ENCODE results near the gene DAAM1. TPM values are rescaled to one million over a fixed set of nuclear protein-coding genes. Genes with fewer than 3 reads are reported as not detected.
A peak's percentile ranks its signal among the peaks of the same experiment; 100 is the strongest.

Gene DAAM1
- total RNA-seq, 1 experiment from 2014 or later: 13.3 TPM

DNA sequence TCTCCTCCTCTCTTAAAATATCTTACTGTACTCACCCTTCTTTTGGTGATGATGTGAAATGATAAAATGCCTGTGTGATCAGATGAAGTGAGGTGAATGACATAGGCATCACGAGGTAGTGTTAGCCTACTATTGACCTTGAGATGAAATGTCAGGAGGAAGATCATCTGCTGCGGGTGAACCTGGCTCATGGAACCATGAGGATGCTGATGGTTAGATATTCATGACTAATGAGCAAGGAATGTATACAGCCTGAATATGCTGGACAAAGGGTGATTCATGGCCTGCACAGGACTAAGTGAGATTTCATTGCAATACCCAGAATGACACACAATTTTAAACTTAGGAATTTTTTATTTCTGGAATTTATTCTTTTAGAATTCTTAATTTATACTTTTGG, 89.6 kb downstream of the DAAM1 start:
- H3K9me3 ChIP-seq (ENCODE audit: control insufficient read depth, insufficient read depth, low read depth, low read length): no peaks in the 10 kb centered on the region; the same call in 1 of the 2 replicates
- TF ChIP-seq, protein P1, sequence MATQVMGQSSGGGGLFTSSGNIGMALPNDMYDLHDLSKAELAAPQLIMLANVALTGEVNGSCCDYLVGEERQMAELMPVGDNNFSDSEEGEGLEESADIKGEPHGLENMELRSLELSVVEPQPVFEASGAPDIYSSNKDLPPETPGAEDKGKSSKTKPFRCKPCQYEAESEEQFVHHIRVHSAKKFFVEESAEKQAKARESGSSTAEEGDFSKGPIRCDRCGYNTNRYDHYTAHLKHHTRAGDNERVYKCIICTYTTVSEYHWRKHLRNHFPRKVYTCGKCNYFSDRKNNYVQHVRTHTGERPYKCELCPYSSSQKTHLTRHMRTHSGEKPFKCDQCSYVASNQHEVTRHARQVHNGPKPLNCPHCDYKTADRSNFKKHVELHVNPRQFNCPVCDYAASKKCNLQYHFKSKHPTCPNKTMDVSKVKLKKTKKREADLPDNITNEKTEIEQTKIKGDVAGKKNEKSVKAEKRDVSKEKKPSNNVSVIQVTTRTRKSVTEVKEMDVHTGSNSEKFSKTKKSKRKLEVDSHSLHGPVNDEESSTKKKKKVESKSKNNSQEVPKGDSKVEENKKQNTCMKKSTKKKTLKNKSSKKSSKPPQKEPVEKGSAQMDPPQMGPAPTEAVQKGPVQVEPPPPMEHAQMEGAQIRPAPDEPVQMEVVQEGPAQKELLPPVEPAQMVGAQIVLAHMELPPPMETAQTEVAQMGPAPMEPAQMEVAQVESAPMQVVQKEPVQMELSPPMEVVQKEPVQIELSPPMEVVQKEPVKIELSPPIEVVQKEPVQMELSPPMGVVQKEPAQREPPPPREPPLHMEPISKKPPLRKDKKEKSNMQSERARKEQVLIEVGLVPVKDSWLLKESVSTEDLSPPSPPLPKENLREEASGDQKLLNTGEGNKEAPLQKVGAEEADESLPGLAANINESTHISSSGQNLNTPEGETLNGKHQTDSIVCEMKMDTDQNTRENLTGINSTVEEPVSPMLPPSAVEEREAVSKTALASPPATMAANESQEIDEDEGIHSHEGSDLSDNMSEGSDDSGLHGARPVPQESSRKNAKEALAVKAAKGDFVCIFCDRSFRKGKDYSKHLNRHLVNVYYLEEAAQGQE (IDR thresholded peaks at IDR 0.05; ENCODE audit: insufficient read depth in 1 of 2, low read depth in 2 of 2, low read length in 1 of 2): no peak
- no peak for TF ChIP-seq POLR2AphosphoS5 (IDR thresholded peaks at IDR 0.05; ENCODE audit: low read depth, low read length)
- TF ChIP-seq, protein P2, sequence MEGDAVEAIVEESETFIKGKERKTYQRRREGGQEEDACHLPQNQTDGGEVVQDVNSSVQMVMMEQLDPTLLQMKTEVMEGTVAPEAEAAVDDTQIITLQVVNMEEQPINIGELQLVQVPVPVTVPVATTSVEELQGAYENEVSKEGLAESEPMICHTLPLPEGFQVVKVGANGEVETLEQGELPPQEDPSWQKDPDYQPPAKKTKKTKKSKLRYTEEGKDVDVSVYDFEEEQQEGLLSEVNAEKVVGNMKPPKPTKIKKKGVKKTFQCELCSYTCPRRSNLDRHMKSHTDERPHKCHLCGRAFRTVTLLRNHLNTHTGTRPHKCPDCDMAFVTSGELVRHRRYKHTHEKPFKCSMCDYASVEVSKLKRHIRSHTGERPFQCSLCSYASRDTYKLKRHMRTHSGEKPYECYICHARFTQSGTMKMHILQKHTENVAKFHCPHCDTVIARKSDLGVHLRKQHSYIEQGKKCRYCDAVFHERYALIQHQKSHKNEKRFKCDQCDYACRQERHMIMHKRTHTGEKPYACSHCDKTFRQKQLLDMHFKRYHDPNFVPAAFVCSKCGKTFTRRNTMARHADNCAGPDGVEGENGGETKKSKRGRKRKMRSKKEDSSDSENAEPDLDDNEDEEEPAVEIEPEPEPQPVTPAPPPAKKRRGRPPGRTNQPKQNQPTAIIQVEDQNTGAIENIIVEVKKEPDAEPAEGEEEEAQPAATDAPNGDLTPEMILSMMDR (IDR thresholded peaks at IDR 0.05): no peak
- TF ChIP-seq SIN3A (IDR thresholded peaks at IDR 0.05; ENCODE audit: borderline replicate concordance, insufficient read depth, low read depth, low read length): no peak
- TF ChIP-seq TCF7L2 (IDR thresholded peaks at IDR 0.05; ENCODE audit: low read depth, low read length): no peak
- peaks cover 11% of the 10 kb centered on the region for H3K4me1 ChIP-seq (ENCODE audit: control insufficient read depth, insufficient read depth, low read length)
- H3K36me3 ChIP-seq (ENCODE audit: control insufficient read depth, insufficient read depth, low read length): no peaks in the 10 kb centered on the region
- H3K4me3 ChIP-seq (ENCODE audit: low read depth in 2 of 2, low read length in 2 of 2): no peak overlapping the region
- intact Hi-C loops (cut with micrococcal nuclease; ENCODE audit: unreplicated experiment): no loop called here
- no peaks in the 10 kb centered on the region for H3K27me3 ChIP-seq (ENCODE audit: control insufficient read depth, insufficient read depth, low read length)
- in situ Hi-C loops (cut with HindIII; ENCODE audit: low pct_unique_long_range_greater_than_20kb, low sequenced_read_pairs): no loop called here
- ATAC-seq (peak; percentile 89), DNase-seq (ENCODE audit: low read depth, low spot score) (peak; percentile 80)
- BruUV-seq (replicated peaks): no TSS peak
- CTCF ChIA-PET: no interaction called here
- H3K27ac ChIP-seq (ENCODE audit: low read length): peak overlapping the region; percentile 70
- POLR2A ChIA-PET: no interaction called here

- no peak overlapping the region for H3K4me3 ChIP-seq (ENCODE audit: low read depth in 2 of 2, low read length in 2 of 2)
- DNase-seq (ENCODE audit: low read depth, low spot score) (no peak), ATAC-seq (no peak)
- H3K4me1 ChIP-seq (ENCODE audit: control insufficient read depth, insufficient read depth, low read length): peaks cover 11% of the 10 kb centered on the region
- TF ChIP-seq, protein P2 (IDR thresholded peaks at IDR 0.05): no peak
- TF ChIP-seq SIN3A (IDR thresholded peaks at IDR 0.05; ENCODE audit: borderline replicate concordance, insufficient read depth, low read depth, low read length) (no peak), TCF7L2 (IDR thresholded peaks at IDR 0.05; ENCODE audit: low read depth, low read length) (no peak), POLR2AphosphoS5 (IDR thresholded peaks at IDR 0.05; ENCODE audit: low read depth, low read length) (no peak)
- TF ChIP-seq, protein P1 (IDR thresholded peaks at IDR 0.05; ENCODE audit: insufficient read depth in 1 of 2, low read depth in 2 of 2, low read length in 1 of 2): no peak
- in situ Hi-C loops (cut with HindIII; ENCODE audit: low pct_unique_long_range_greater_than_20kb, low sequenced_read_pairs) (no loop called here), intact Hi-C loops (cut with micrococcal nuclease; ENCODE audit: unreplicated experiment) (no loop called here)
- CTCF ChIA-PET: no interaction called here
- peaks cover 7% of the 10 kb centered on the region; the same call in 1 of the 2 replicates for H3K9me3 ChIP-seq (ENCODE audit: control insufficient read depth, insufficient read depth, low read depth, low read length)
- H3K36me3 ChIP-seq (ENCODE audit: control insufficient read depth, insufficient read depth, low read length): no peaks in the 10 kb centered on the region
- H3K27me3 ChIP-seq (ENCODE audit: control insufficient read depth, insufficient read depth, low read length): no peaks in the 10 kb centered on the region
- no TSS peak for BruUV-seq (replicated peaks)
- H3K27ac ChIP-seq (ENCODE audit: low read length): no peak overlapping the region
- POLR2A ChIA-PET: no interaction called here
Observed at GRCh38 chr14:59280961-59281360, 92.5 kb downstream of the DAAM1 start.

Data from Panc1 (cell line).